GM12892 (cell line): ENCODE results near the gene MPLKIP.

Experiments
- DNase-seq: peaks from one replicate; pipeline ENCODE4 v3.0.0; 2011; ENCODE audit not compliant: insufficient read length
- FAIRE-seq: peaks from 2 replicates; lab custom pipeline; 2011; peaks lifted over from hg19 to GRCh38; lab: Jason Lieb, UNC
- POLR2A ChIP-seq: IDR thresholded peaks from 2 replicates; pipeline ENCODE4 v1.6.1; 2011; ENCODE audit warnings: low read depth, low read length, control low read depth
- POLR2AphosphoS5 ChIP-seq: IDR thresholded peaks from 2 replicates; pipeline ENCODE4 v1.6.1; 2011; ENCODE audit warnings: low read depth, low read length, control low read depth
- TAF1 ChIP-seq: IDR thresholded peaks from 2 replicates; pipeline ENCODE4 v1.6.1; 2011; ENCODE audit warnings: low read depth, mild to moderate bottlenecking, control low read depth, low read length, borderline replicate concordance

Gene MPLKIP

DNA sequence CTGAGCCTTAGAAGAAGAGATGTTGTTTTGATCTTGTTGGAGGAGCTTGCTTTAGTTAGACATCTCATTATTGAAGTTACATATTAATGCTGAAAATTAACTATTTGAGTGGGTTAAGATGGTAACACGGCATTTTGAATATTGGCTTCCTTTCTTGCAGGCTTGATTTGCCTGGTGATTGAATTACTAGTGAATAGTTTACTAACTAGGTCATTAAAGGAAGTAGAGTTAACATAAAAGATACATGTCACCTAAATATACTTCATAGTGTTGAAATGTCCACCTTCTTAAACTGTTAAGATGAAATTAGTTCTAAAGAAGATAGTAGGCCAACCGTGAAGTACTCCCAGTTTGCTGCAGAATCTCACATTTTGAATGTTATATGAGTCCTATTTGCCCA lies 18.5 kb downstream of the MPLKIP start:
- no peak for TF ChIP-seq POLR2A
- no peak for TF ChIP-seq TAF1
- DNase-seq (no peak), FAIRE-seq (no peak)

GRCh38 chr7:40105879-40106473 lies 28.4 kb downstream of the MPLKIP start:
- FAIRE-seq (no peak), DNase-seq (no peak)
- TF ChIP-seq POLR2A = no peak

GRCh38 chr7:40102897-40103296 lies 31.5 kb downstream of the MPLKIP start:
- FAIRE-seq (no peak), DNase-seq (no peak)
- TF ChIP-seq POLR2AphosphoS5 (no peak), POLR2A (no peak), TAF1 (no peak)

DNA sequence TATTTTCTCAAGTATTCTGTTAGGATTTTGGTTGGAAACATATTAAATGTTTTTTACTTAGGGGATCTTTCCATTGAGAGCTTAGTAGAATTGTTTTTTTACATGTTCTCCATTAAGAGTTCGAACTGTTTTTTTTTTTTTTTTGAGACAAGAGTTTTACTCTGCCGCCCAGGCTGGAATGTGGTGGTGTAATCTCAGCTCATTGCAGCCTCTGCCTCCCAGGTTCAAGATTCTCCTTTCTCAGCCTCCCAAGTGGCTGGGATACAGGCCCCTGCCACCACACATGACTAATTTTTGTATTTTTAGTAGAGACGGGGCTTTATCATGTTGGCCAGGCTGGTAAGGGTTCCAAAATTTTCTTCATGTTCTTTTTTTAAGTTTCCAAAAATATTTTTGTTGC lies 33.2 kb downstream of the MPLKIP start:
- TF ChIP-seq POLR2AphosphoS5 (no peak), TAF1 (no peak)
- FAIRE-seq = no peak
- no peak for DNase-seq

- TF ChIP-seq POLR2A (no peak), POLR2AphosphoS5 (no peak), TAF1 (no peak)
- FAIRE-seq (peak; percentile 5), DNase-seq (no peak)
Measured at GRCh38 chr7:40099837-40100236, 34.6 kb downstream of the MPLKIP start.

DNA sequence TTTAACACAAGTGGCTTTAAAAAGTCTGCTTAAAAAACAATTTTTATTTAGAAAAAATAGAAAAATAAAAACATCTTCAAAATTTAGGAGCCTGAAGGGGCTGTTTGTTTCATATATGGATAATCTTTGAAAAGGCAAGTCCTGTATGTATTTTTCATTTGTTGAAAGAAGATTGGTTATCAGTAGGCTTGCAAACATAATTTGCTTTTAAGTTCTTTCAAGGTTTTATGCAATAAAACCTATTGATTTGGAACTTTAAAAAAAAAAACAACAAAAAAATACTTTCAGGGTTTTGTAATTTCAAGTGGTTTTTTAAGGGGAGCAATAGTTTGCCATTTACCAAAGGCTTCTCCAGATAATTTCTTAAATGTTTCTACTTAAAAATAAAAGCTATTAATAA lies 35.6 kb downstream of the MPLKIP start:
- TF ChIP-seq POLR2A = no peak
- TF ChIP-seq POLR2AphosphoS5 = no peak
- TF ChIP-seq TAF1 = no peak
- no peak for FAIRE-seq
- DNase-seq = no peak

DNA sequence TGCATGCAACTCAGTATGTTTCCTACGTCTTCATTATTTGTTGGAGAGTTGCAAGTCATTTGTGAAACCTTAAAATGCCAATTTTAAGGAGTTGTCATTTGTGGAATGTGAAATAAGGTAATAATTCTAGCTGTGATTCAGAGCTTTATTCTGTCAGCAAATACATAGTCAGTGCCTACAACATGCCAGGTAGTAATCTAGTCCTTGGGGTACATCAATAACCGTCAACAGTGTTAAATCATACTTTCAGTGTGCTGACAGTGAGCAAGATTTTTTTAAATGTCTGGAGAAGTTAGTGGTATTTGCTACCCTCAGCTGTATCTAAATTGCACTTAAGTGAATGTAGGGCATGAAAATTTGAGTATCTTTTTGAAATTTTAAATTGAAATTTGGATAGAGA lies 36.7 kb downstream of the MPLKIP start:
- no peak for DNase-seq
- TF ChIP-seq TAF1 = no peak
- no peak for TF ChIP-seq POLR2A
- no peak for TF ChIP-seq POLR2AphosphoS5
- no peak for FAIRE-seq

DNA sequence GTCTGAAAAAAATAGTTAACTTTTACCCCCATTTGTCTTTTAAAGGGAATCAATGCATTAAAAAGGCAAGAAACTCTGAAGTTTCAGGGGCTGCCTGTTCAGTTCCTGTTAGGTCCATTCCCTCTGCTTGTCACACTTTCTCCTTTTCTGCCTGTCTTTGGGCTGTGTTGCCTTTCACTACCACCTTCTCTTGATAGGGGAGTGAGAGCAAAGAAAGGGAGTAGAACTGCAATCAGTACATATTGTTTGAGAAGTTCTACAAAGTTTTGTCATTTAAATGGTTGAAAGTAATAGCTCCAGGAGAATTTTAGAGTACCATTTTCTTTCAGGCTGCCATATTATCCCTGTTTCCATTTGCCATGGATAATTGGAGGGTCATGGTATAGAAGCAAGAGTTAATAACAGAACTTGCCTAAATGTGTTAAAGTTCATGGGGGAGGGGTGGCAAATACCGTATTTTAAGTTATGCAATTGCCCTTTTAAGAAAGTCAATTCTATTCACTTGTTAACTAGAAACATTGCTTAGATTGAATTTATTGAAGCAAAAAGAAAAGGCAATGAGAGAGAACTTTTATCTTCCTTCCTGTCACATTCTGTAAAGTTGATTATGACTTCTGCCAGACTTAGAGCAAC lies 38.6 kb downstream of the MPLKIP start:
- TF ChIP-seq POLR2A (no peak), POLR2AphosphoS5 (no peak)
- FAIRE-seq (no peak), DNase-seq (no peak)

- FAIRE-seq = no peak
- TF ChIP-seq TAF1 (no peak), POLR2A (no peak), POLR2AphosphoS5 (no peak)
- no peak for DNase-seq
Measured at GRCh38 chr7:40095230-40095629, 39.2 kb downstream of the MPLKIP start.

- FAIRE-seq (no peak), DNase-seq (no peak)
- TF ChIP-seq POLR2A (no peak), POLR2AphosphoS5 (no peak), TAF1 (no peak)
Measured at GRCh38 chr7:40093631-40094350, 40.6 kb downstream of the MPLKIP start.

DNA sequence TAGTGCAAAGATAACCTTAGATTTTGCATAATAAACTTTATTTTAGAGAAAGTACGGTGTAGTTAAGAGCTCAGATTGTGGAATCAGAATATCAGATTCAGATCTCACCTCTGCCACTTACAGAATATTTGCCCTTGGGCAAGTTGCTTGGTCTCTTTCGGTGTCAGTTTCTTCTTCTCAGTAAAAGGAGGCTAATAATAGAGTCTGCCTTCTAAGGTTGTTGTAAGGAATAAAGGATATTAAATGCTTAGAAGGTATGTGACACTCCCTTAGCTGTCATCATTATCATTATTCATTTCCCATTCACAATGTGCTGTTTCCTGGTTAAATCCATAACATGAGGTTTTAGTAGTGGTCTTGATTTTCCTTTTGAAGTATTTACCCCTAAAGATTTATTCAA lies 42.2 kb downstream of the MPLKIP start:
- no peak for TF ChIP-seq POLR2A
- TF ChIP-seq POLR2AphosphoS5 = no peak
- TF ChIP-seq TAF1 = no peak
- no peak for FAIRE-seq

GRCh38 chr7:40077849-40078248 lies 56.6 kb downstream of the MPLKIP start:
- FAIRE-seq (no peak), DNase-seq (no peak)

More for the DNA sequence above, 42.2 kb downstream of the MPLKIP start:
- no peak for DNase-seq

More at GRCh38 chr7:40077849-40078248, 56.6 kb downstream of the MPLKIP start:
- TF ChIP-seq TAF1 (no peak), POLR2AphosphoS5 (no peak), POLR2A (no peak)
